Measurements from ENCODE around the gene SPDYE6.

DNA sequence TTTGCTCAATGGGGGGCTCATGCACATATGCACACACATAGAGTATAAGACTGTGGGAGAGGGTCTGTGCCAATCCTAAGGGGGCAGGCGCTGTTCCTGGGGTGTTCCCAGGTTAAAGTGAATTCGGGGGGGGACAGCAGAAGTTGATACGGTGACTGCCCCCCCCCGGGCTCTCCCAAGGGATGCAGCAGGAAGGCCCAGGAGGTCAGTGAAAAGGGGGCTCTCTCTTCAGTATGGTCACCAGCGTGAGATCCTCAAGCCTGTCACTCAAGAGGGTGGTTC, 32.4 kb downstream of the SPDYE6 start:
- TF ChIP-seq, protein P1, sequence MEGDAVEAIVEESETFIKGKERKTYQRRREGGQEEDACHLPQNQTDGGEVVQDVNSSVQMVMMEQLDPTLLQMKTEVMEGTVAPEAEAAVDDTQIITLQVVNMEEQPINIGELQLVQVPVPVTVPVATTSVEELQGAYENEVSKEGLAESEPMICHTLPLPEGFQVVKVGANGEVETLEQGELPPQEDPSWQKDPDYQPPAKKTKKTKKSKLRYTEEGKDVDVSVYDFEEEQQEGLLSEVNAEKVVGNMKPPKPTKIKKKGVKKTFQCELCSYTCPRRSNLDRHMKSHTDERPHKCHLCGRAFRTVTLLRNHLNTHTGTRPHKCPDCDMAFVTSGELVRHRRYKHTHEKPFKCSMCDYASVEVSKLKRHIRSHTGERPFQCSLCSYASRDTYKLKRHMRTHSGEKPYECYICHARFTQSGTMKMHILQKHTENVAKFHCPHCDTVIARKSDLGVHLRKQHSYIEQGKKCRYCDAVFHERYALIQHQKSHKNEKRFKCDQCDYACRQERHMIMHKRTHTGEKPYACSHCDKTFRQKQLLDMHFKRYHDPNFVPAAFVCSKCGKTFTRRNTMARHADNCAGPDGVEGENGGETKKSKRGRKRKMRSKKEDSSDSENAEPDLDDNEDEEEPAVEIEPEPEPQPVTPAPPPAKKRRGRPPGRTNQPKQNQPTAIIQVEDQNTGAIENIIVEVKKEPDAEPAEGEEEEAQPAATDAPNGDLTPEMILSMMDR (conservative IDR thresholded peaks at IDR 0.05; ENCODE audit: low read length) = no peak
- TF ChIP-seq EZH2phosphoT487 (IDR thresholded peaks at IDR 0.05; ENCODE audit: borderline replicate concordance) = no peak

All from Loucy (cell line).